ENCODE measurements around the gene KRT2. TPM values are rescaled to one million over a fixed set of nuclear protein-coding genes. Genes with fewer than 3 reads are reported as not detected.

The KRT2 gene
- total RNA-seq, 1 experiment from 2014 or later, result not detected

DNA sequence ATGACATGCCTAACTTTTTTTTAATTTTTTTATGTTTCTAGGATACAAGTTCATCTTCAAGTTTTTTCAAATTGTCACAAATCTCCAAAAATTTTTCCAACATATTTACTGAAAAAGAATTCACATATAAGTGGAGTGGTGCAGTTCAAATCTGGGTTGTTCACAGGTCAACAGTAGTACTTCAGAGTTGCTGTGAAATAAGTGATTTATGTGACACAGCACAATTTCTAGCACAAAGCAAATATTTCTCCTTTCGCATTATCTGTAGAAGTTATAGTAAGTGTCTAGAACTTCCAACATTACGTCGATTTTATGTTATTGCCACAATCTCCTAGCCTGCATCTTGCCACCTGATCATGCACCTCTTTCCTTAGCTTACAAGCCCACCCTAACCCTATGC, 9.7 kb upstream of the KRT2 start:
- no peak for TF ChIP-seq EZH2 (IDR thresholded peaks at IDR 0.05; ENCODE audit: low read depth)
- TF ChIP-seq, protein P1, sequence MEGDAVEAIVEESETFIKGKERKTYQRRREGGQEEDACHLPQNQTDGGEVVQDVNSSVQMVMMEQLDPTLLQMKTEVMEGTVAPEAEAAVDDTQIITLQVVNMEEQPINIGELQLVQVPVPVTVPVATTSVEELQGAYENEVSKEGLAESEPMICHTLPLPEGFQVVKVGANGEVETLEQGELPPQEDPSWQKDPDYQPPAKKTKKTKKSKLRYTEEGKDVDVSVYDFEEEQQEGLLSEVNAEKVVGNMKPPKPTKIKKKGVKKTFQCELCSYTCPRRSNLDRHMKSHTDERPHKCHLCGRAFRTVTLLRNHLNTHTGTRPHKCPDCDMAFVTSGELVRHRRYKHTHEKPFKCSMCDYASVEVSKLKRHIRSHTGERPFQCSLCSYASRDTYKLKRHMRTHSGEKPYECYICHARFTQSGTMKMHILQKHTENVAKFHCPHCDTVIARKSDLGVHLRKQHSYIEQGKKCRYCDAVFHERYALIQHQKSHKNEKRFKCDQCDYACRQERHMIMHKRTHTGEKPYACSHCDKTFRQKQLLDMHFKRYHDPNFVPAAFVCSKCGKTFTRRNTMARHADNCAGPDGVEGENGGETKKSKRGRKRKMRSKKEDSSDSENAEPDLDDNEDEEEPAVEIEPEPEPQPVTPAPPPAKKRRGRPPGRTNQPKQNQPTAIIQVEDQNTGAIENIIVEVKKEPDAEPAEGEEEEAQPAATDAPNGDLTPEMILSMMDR (conservative IDR thresholded peaks at IDR 0.05), result no peak
- CTCF ChIA-PET, result no interaction called here
- Histone ChIP-seq H3K9me3 (ENCODE audit: insufficient read depth, low read depth) (no peaks in the 10 kb centered on the region), H4K20me1 (ENCODE audit: insufficient read depth) (no peaks in the 10 kb centered on the region), H3K4me1 (replicated peaks; ENCODE audit: insufficient read depth) (no peaks in the 10 kb centered on the region), H3K4me3 (no peak overlapping the region), H3K27me3 (ENCODE audit: insufficient read depth, low read depth) (no peaks in the 10 kb centered on the region), H3K79me2 (ENCODE audit: low read depth) (no peaks in the 10 kb centered on the region), H2AFZ (no peak overlapping the region), H3K27ac (no peak overlapping the region), H3F3A (ENCODE audit: insufficient read depth, low read depth) (no peaks in the 10 kb centered on the region), H3K36me3 (ENCODE audit: low read depth) (no peaks in the 10 kb centered on the region), H3K9me2 (ENCODE audit: insufficient read depth) (no peaks in the 10 kb centered on the region), H3K4me2 (no peak overlapping the region)
- POLR2A ChIA-PET (ENCODE audit: unreplicated experiment), result no interaction called here
- no TSS peak for BruUV-seq (replicated peaks)
- DNase-seq, result no peak
- intact Hi-C loops (cut with micrococcal nuclease; ENCODE audit: unreplicated experiment), result no loop called here

- intact Hi-C loops (cut with micrococcal nuclease; ENCODE audit: unreplicated experiment), result no loop called here
- Histone ChIP-seq H2AFZ (no peak overlapping the region), H3K9me2 (ENCODE audit: insufficient read depth) (no peaks in the 10 kb centered on the region), H3K4me3 (no peak overlapping the region), H3F3A (ENCODE audit: insufficient read depth, low read depth) (peaks cover 4% of the 10 kb centered on the region; the same call in 1 of the 2 replicates), H3K9me3 (ENCODE audit: insufficient read depth, low read depth) (no peaks in the 10 kb centered on the region), H4K20me1 (ENCODE audit: insufficient read depth) (no peaks in the 10 kb centered on the region), H3K79me2 (ENCODE audit: low read depth) (no peaks in the 10 kb centered on the region), H3K4me1 (replicated peaks; ENCODE audit: insufficient read depth) (peaks cover 5% of the 10 kb centered on the region), H3K4me2 (no peak overlapping the region), H3K27me3 (ENCODE audit: insufficient read depth, low read depth) (no peaks in the 10 kb centered on the region), H3K27ac (no peak overlapping the region), H3K36me3 (ENCODE audit: low read depth) (no peaks in the 10 kb centered on the region)
- POLR2A ChIA-PET (ENCODE audit: unreplicated experiment), result interaction anchor here (0.7 kb wide), 1 partner anchor 137 kb away, joined by 8 read pairs; no protein-coding TSS in a partner anchor
- no TSS peak for BruUV-seq (replicated peaks)
- no peak for DNase-seq
- TF ChIP-seq EZH2 (IDR thresholded peaks at IDR 0.05; ENCODE audit: low read depth), result no peak
- TF ChIP-seq, protein P1 (conservative IDR thresholded peaks at IDR 0.05), result no peak
- CTCF ChIA-PET, result no interaction called here
Measured at GRCh38 chr12:52660934-52661499, 9.0 kb upstream of the KRT2 start.

DNA sequence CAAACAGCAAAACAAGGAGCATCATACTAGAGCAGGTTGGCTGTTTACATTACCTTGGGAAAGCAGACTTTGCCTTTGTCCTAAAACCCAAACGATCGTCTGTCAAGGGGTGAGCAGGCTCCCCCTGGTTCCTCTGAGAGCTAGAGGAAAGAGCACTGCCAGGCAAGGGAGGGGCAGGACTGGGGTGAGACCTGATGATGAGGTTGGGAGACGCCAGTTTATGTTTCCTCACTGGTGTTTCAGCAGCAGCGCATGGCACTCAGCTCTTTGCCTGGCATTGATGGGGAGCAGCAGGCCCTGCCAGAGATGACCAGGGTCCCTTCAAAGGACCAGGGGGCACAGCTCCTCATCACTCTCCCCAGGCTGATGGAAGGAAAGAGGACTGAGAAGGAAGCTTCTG, 7.9 kb upstream of the KRT2 start:
- Histone ChIP-seq H3K79me2 (ENCODE audit: low read depth) (no peaks in the 10 kb centered on the region), H4K20me1 (ENCODE audit: insufficient read depth) (no peaks in the 10 kb centered on the region), H3K27ac (no peak overlapping the region), H3K36me3 (ENCODE audit: low read depth) (no peaks in the 10 kb centered on the region), H3F3A (ENCODE audit: insufficient read depth, low read depth) (peaks cover 14% of the 10 kb centered on the region; the same call in 1 of the 2 replicates), H3K27me3 (ENCODE audit: insufficient read depth, low read depth) (no peaks in the 10 kb centered on the region), H2AFZ (no peak overlapping the region), H3K9me3 (ENCODE audit: insufficient read depth, low read depth) (no peaks in the 10 kb centered on the region), H3K9me2 (ENCODE audit: insufficient read depth) (no peaks in the 10 kb centered on the region), H3K4me1 (replicated peaks; ENCODE audit: insufficient read depth) (peaks cover 15% of the 10 kb centered on the region), H3K4me2 (no peak overlapping the region), H3K4me3 (no peak overlapping the region)
- DNase-seq, result no peak
- POLR2A ChIA-PET (ENCODE audit: unreplicated experiment), result no interaction called here
- no TSS peak for BruUV-seq (replicated peaks)
- TF ChIP-seq, protein P1 (conservative IDR thresholded peaks at IDR 0.05), result no peak
- no peak for TF ChIP-seq EZH2 (IDR thresholded peaks at IDR 0.05; ENCODE audit: low read depth)
- CTCF ChIA-PET, result no interaction called here
- intact Hi-C loops (cut with micrococcal nuclease; ENCODE audit: unreplicated experiment), result no loop called here
